Measurements from ENCODE around the gene NAA35.

- no peak for TF ChIP-seq CTCF (conservative IDR thresholded peaks at IDR 0.05; ENCODE audit: low read length)
- no peak for TF ChIP-seq EZH2phosphoT487 (IDR thresholded peaks at IDR 0.05; ENCODE audit: borderline replicate concordance, low read depth, low read length)
These were observed 113.7 kb downstream of the NAA35 start for GRCh38 chr9:86054695-86055094.

Data from OCI-LY7 (cell line).